HepG2 (cell line): Measurements from ENCODE around the gene LSM14B. TPM values are rescaled to one million over a fixed set of nuclear protein-coding genes. Genes with fewer than 3 reads are reported as not detected.

ENCODE experiments used
- CEBPG ChIP-seq: IDR thresholded peaks from 2 replicates; pipeline ENCODE4 v1.6.1; 2016
- NFRKB ChIP-seq: fragments of 450-650 bp; IDR thresholded peaks from 2 replicates; pipeline ENCODE4 v1.6.1; 2017
- SCMH1 ChIP-seq: sonication (generic); formaldehyde crosslinking; IDR thresholded peaks from 2 replicates; pipeline ENCODE4 v1.9.0; 2021; ENCODE audit warnings: missing genetic modification reagents, mild to moderate bottlenecking, borderline replicate concordance
- ZBTB42 ChIP-seq: sonication (generic); formaldehyde crosslinking; IDR thresholded peaks from 2 replicates; pipeline ENCODE4 v1.5.0; 2020; ENCODE audit warnings: mild to moderate bottlenecking, missing genetic modification reagents
- ZKSCAN8 ChIP-seq: IDR thresholded peaks from 2 replicates; pipeline ENCODE4 v1.6.1; 2016; ENCODE audit warnings: borderline replicate concordance, missing genetic modification reagents, missing compliant biosample characterization
- ZNF383 ChIP-seq: sonication (generic); formaldehyde crosslinking; IDR thresholded peaks from 2 replicates; pipeline ENCODE4 v1.4.0; 2020; ENCODE audit warnings: missing genetic modification reagents, mild to moderate bottlenecking, borderline replicate concordance
- ZNF530 ChIP-seq: sonication (generic); formaldehyde crosslinking; IDR thresholded peaks from 2 replicates; pipeline ENCODE4 v1.5.0; 2020; ENCODE audit warnings: low read depth, mild to moderate bottlenecking, missing genetic modification reagents
- ZNF619 ChIP-seq: sonication (generic); formaldehyde crosslinking; IDR thresholded peaks from 2 replicates; pipeline ENCODE4 v1.4.0; 2020; ENCODE audit warnings: mild to moderate bottlenecking, missing genetic modification reagents
- polyA plus RNA-seq, 8 experiments: library from polyadenylated mRNA; depleted of rRNA in 3 of 8; stranded (reverse) in 7 of 8; unstranded in 1 of 8; fragments of >200 nt; fragmentation: Illumina TruSeq in 4 of 8; extraction: Trizol in 4 of 8; gene quantifications; 2 replicates each; pipeline versions ENCODE4 v1.2.1 to v1.2.3, GENCODE V29; 2011 to 2016; ENCODE audit warnings: low read depth in 4 of 8, missing spikeins in 1 of 8, mixed read lengths in 1 of 8; ENCODE audit not compliant: insufficient read depth in 1 of 8
- total RNA-seq, 5 experiments: library from RNA; depleted of rRNA; stranded (reverse); fragments of >200 nt; fragmentation: Illumina TruSeq; extraction: Trizol; gene quantifications; 2 replicates each; pipeline ENCODE4 v1.2.3, GENCODE V29; 2016; ENCODE audit warnings: low read depth in 1 of 5
- TF ChIP-seq, protein P1 (sequence below), 2 experiments: fragments of 450-650 bp in 1 of 2; sonication (generic) in 1 of 2; formaldehyde crosslinking in 1 of 2; IDR thresholded peaks; 2 replicates each; pipeline versions ENCODE4 v1.6.1 to v1.8.0; 2016 to 2022; ENCODE audit warnings: antibody characterized with exemption in 1 of 2, mild to moderate bottlenecking in 1 of 2, missing genetic modification reagents in 1 of 2
- TF ChIP-seq, protein P2 (sequence below), 2 experiments: fragments of 450-650 bp in 1 of 2; sonication (generic) in 1 of 2; formaldehyde crosslinking; IDR thresholded peaks; 2 replicates each; pipeline versions ENCODE4 v1.5.0 to v1.8.0; 2020 to 2022; ENCODE audit warnings: mild to moderate bottlenecking in 1 of 2, missing genetic modification reagents in 1 of 2
- TF ChIP-seq, protein P3 (sequence below): sonication (generic); formaldehyde crosslinking; IDR thresholded peaks from 2 replicates; pipeline ENCODE4 v1.5.0; 2020; ENCODE audit warnings: mild to moderate bottlenecking, missing genetic modification reagents
- TF ChIP-seq, protein P4 (sequence below): sonication (generic); formaldehyde crosslinking; IDR thresholded peaks from 2 replicates; pipeline ENCODE4 v1.8.1; 2022; ENCODE audit warnings: low read depth, mild to moderate bottlenecking, missing genetic modification reagents

The LSM14B gene
- total and polyA plus RNA-seq, 2 of the 13 experiments (the other 11 are each of a cell fraction or from before 2014, with no cell fraction given), result 43.3 to 79.2 TPM

DNA sequence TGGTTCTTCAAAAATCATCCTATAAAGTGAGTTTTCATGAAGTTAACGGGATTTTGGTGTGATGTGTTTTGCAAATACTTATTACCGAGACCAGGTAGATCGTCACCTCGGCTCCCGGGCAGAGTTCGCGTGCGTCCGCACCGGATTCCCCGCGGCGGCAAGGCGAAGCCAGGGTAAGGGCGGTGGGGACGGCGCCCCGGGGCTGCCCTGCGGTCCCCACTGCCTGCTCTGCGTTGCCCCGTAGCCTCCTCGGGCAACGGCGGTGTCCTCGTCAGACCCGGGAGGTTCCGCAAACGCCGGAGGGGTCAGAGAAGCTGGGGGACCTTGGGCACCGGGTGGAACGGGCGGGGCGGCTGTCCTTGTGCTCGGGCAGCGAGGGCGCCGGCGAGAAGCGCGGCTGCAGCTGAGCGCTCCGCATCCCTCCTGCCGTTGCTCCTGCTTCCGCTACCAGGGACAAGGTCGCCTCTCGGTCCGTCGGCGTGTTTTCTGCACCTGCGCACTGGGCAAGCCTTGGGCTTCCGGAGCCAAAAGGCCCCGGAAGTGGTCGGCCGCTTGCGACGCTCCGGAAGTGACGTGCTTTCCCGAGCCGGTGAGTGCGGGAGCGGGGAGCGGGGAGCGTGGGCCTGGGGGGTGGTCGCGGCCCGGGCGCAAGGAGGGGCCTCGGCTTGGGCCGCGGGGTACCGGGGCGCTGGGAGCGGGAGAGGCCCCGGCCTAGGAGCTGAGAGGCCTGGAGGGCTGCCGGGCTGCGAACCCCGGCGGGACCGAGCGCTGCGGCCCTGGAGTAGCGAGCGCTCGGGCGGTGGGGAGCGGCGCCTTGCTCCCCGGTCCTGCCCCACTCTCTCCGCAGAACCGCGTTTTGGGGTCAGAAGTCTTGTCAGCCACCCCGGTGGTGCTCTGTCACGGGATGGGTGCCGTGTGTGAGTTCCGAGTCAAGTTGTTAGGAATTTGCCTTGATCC, 60.5 kb downstream of the LSM14B start, which contains the start of gene MTG2 (continued):
- TF ChIP-seq, protein P1, sequence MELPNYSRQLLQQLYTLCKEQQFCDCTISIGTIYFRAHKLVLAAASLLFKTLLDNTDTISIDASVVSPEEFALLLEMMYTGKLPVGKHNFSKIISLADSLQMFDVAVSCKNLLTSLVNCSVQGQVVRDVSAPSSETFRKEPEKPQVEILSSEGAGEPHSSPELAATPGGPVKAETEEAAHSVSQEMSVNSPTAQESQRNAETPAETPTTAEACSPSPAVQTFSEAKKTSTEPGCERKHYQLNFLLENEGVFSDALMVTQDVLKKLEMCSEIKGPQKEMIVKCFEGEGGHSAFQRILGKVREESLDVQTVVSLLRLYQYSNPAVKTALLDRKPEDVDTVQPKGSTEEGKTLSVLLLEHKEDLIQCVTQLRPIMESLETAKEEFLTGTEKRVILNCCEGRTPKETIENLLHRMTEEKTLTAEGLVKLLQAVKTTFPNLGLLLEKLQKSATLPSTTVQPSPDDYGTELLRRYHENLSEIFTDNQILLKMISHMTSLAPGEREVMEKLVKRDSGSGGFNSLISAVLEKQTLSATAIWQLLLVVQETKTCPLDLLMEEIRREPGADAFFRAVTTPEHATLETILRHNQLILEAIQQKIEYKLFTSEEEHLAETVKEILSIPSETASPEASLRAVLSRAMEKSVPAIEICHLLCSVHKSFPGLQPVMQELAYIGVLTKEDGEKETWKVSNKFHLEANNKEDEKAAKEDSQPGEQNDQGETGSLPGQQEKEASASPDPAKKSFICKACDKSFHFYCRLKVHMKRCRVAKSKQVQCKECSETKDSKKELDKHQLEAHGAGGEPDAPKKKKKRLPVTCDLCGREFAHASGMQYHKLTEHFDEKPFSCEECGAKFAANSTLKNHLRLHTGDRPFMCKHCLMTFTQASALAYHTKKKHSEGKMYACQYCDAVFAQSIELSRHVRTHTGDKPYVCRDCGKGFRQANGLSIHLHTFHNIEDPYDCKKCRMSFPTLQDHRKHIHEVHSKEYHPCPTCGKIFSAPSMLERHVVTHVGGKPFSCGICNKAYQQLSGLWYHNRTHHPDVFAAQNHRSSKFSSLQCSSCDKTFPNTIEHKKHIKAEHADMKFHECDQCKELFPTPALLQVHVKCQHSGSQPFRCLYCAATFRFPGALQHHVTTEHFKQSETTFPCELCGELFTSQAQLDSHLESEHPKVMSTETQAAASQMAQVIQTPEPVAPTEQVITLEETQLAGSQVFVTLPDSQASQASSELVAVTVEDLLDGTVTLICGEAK (IDR thresholded peaks at IDR 0.05), result peak; percentile 95
- TF ChIP-seq, protein P1 (CRISPR knock-in tag; IDR thresholded peaks at IDR 0.05), result peak; percentile 92
- TF ChIP-seq CEBPG (CRISPR knock-in tag) (0 out of 2 replicates have a peak, but pooled peaks have one; percentile 26), ZNF619 (CRISPR knock-in tag) (peak; percentile 100), ZNF530 (CRISPR knock-in tag) (no peak), ZNF383 (peak; percentile 68), SCMH1 (CRISPR knock-in tag) (no peak), NFRKB (no peak), ZKSCAN8 (CRISPR knock-in tag) (peak; percentile 88), ZBTB42 (CRISPR knock-in tag) (peak; percentile 62; the same call in 1 of the 2 replicates)
- TF ChIP-seq, protein P2, sequence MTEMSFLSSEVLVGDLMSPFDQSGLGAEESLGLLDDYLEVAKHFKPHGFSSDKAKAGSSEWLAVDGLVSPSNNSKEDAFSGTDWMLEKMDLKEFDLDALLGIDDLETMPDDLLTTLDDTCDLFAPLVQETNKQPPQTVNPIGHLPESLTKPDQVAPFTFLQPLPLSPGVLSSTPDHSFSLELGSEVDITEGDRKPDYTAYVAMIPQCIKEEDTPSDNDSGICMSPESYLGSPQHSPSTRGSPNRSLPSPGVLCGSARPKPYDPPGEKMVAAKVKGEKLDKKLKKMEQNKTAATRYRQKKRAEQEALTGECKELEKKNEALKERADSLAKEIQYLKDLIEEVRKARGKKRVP (CRISPR knock-in tag; IDR thresholded peaks at IDR 0.05), result peak in 1 of 2 experiments; percentile 83; a peak in 2 of 4 replicates
- TF ChIP-seq, protein P3, sequence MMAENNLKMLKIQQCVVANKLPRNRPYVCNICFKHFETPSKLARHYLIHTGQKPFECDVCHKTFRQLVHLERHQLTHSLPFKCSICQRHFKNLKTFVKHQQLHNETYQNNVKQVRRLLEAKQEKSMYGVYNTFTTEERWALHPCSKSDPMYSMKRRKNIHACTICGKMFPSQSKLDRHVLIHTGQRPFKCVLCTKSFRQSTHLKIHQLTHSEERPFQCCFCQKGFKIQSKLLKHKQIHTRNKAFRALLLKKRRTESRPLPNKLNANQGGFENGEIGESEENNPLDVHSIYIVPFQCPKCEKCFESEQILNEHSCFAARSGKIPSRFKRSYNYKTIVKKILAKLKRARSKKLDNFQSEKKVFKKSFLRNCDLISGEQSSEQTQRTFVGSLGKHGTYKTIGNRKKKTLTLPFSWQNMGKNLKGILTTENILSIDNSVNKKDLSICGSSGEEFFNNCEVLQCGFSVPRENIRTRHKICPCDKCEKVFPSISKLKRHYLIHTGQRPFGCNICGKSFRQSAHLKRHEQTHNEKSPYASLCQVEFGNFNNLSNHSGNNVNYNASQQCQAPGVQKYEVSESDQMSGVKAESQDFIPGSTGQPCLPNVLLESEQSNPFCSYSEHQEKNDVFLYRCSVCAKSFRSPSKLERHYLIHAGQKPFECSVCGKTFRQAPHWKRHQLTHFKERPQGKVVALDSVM (CRISPR knock-in tag), result peak; percentile 83
- TF ChIP-seq, protein P4, sequence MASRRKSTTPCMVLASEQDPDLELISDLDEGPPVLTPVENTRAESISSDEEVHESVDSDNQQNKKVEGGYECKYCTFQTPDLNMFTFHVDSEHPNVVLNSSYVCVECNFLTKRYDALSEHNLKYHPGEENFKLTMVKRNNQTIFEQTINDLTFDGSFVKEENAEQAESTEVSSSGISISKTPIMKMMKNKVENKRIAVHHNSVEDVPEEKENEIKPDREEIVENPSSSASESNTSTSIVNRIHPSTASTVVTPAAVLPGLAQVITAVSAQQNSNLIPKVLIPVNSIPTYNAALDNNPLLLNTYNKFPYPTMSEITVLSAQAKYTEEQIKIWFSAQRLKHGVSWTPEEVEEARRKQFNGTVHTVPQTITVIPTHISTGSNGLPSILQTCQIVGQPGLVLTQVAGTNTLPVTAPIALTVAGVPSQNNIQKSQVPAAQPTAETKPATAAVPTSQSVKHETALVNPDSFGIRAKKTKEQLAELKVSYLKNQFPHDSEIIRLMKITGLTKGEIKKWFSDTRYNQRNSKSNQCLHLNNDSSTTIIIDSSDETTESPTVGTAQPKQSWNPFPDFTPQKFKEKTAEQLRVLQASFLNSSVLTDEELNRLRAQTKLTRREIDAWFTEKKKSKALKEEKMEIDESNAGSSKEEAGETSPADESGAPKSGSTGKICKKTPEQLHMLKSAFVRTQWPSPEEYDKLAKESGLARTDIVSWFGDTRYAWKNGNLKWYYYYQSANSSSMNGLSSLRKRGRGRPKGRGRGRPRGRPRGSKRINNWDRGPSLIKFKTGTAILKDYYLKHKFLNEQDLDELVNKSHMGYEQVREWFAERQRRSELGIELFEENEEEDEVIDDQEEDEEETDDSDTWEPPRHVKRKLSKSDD (CRISPR knock-in tag), result peak; percentile 90; the same call in 1 of the 2 replicates
